GM19099 (cell line): ENCODE measurements around the gene MIER2.

Source experiments
- POLR2A ChIP-seq: IDR thresholded peaks from 3 replicates; pipeline ENCODE4 v1.6.1; 2011; ENCODE audit warnings: low read depth; ENCODE audit not compliant: insufficient read length; ENCODE audit errors: extremely low read depth

Gene MIER2

GRCh38 chr19:344625-345319 lies at the start of gene MIER2:
Gene MIER2 (minus strand): TSS chr19:344796. CDS start chr19:344782, 14 bp downstream.
- peak; percentile 49 for TF ChIP-seq POLR2A

GRCh38 chr19:392375-392970 lies 47.9 kb upstream of the MIER2 start:
- no peak for TF ChIP-seq POLR2A

GRCh38 chr19:391726-392374 lies 47.3 kb upstream of the MIER2 start:
- no peak for TF ChIP-seq POLR2A

GRCh38 chr19:391207-391557 lies 46.6 kb upstream of the MIER2 start:
- no peak for TF ChIP-seq POLR2A

- no peak for TF ChIP-seq POLR2A
These were observed 46.0 kb upstream of the MIER2 start for GRCh38 chr19:390386-391206.

GRCh38 chr19:389935-390289 lies 45.3 kb upstream of the MIER2 start:
- no peak for TF ChIP-seq POLR2A

- no peak for TF ChIP-seq POLR2A
These were observed 44.8 kb upstream of the MIER2 start for GRCh38 chr19:389255-389934.

GRCh38 chr19:388691-389090 lies 44.1 kb upstream of the MIER2 start:
- no peak for TF ChIP-seq POLR2A

GRCh38 chr19:387777-388176 lies 43.2 kb upstream of the MIER2 start:
- no peak for TF ChIP-seq POLR2A

- TF ChIP-seq POLR2A = no peak
These were observed 40.2 kb upstream of the MIER2 start for GRCh38 chr19:384799-385169.

GRCh38 chr19:383922-384798 lies 39.6 kb upstream of the MIER2 start:
- no peak for TF ChIP-seq POLR2A

GRCh38 chr19:383040-383439 lies 38.4 kb upstream of the MIER2 start:
- no peak for TF ChIP-seq POLR2A

GRCh38 chr19:379796-380195 lies 35.2 kb upstream of the MIER2 start:
- no peak for TF ChIP-seq POLR2A

- no peak for TF ChIP-seq POLR2A
These were observed 34.1 kb upstream of the MIER2 start for GRCh38 chr19:378706-379105.
